ENCODE data around the gene CDCA7L.

DNA sequence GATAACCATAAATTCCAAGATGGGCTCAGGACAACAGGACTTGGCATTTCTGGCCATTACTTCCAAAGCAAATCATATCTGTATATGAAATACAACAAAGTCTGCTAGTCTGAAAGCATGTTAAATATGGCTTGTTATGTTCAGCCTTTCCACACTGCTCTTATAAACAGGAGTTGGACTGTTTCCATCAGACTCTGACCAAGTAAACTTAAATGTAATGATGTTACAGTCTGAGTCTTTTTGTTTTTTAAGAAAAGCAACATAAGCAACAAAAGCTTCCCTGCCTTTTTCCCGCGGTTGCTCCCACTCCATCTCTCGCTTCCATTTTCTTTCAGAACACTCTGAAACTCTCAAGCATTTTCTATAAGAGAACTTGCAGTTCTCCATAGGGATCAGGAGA is 8.1 kb upstream of the CDCA7L start:
- TF ChIP-seq CTCF (optimal IDR thresholded peaks at IDR 0.05 in 1 of 3, IDR thresholded peaks at IDR 0.05 in 1 of 3, conservative IDR thresholded peaks at IDR 0.05 in 1 of 3; ENCODE audit: extremely low read depth in 1 of 3, insufficient read depth in 2 of 3, low read length in 3 of 3) (no peak), EZH2 (IDR thresholded peaks at IDR 0.05; ENCODE audit: low read length) (no peak)

Data from keratinocyte (primary cell).